HepG2 (cell line): ENCODE measurements around the gene OR2F2. TPM values are rescaled to one million over a fixed set of nuclear protein-coding genes. Genes with fewer than 3 reads are reported as not detected.

Source experiments
- ATF7-NPFF ChIP-seq: sonication (generic); formaldehyde crosslinking; IDR thresholded peaks from 2 replicates; pipeline ENCODE4 v1.8.1; 2023; ENCODE audit warnings: mild to moderate bottlenecking, low read depth, missing genetic modification reagents, moderate library complexity
- CCAR2 ChIP-seq: fragments of 200-400 bp; formaldehyde crosslinking; optimal IDR thresholded peaks from 2 replicates; pipeline ENCODE3; 2018; ENCODE audit warnings: low read depth, mild to moderate bottlenecking, low read length, moderate library complexity
- NBN ChIP-seq: fragments of 450-650 bp; conservative IDR thresholded peaks from 2 replicates; pipeline ENCODE4 v1.6.1; 2017
- ZNF225 ChIP-seq: sonication (generic); formaldehyde crosslinking; IDR thresholded peaks from 2 replicates; pipeline ENCODE4 v1.4.0; 2020; ENCODE audit warnings: mild to moderate bottlenecking, missing genetic modification reagents
- ZNF607 ChIP-seq: sonication (generic); formaldehyde crosslinking; IDR thresholded peaks from 2 replicates; pipeline ENCODE4 v1.5.1; 2020; ENCODE audit warnings: missing genetic modification reagents, mild to moderate bottlenecking, borderline replicate concordance
- polyA plus RNA-seq, 8 experiments: library from polyadenylated mRNA; depleted of rRNA in 3 of 8; stranded (reverse) in 7 of 8; unstranded in 1 of 8; fragments of >200 nt; fragmentation: Illumina TruSeq in 4 of 8; extraction: Trizol in 4 of 8; gene quantifications; 2 replicates each; pipeline versions ENCODE4 v1.2.1 to v1.2.3, GENCODE V29; 2011 to 2016; ENCODE audit warnings: low read depth in 4 of 8, missing spikeins in 1 of 8, mixed read lengths in 1 of 8; ENCODE audit not compliant: insufficient read depth in 1 of 8
- total RNA-seq, 5 experiments: library from RNA; depleted of rRNA; stranded (reverse); fragments of >200 nt; fragmentation: Illumina TruSeq; extraction: Trizol; gene quantifications; 2 replicates each; pipeline ENCODE4 v1.2.3, GENCODE V29; 2016; ENCODE audit warnings: low read depth in 1 of 5
- TF ChIP-seq, protein P1 (sequence below), 2 experiments: fragments of 450-650 bp in 1 of 2; sonication (generic) in 1 of 2; formaldehyde crosslinking in 1 of 2; IDR thresholded peaks; 2 replicates each; pipeline versions ENCODE4 v1.6.1 to v1.8.0; 2016 to 2022; ENCODE audit warnings: antibody characterized with exemption in 1 of 2, mild to moderate bottlenecking in 1 of 2, missing genetic modification reagents in 1 of 2
- TF ChIP-seq, protein P2 (sequence below): sonication (generic); formaldehyde crosslinking; IDR thresholded peaks from 2 replicates; pipeline ENCODE4 v1.5.1; 2020; ENCODE audit warnings: mild to moderate bottlenecking, missing genetic modification reagents, borderline replicate concordance
- TF ChIP-seq, protein P3 (sequence below): sonication (generic); formaldehyde crosslinking; IDR thresholded peaks from 2 replicates; pipeline ENCODE4 v1.4.0; 2020; ENCODE audit warnings: mild to moderate bottlenecking, missing genetic modification reagents

OR2F2 gene
- total and polyA plus RNA-seq, 2 of the 13 experiments (the other 11 are each of a cell fraction or from before 2014, with no cell fraction given), result 0.13 TPM; not detected in 1

DNA sequence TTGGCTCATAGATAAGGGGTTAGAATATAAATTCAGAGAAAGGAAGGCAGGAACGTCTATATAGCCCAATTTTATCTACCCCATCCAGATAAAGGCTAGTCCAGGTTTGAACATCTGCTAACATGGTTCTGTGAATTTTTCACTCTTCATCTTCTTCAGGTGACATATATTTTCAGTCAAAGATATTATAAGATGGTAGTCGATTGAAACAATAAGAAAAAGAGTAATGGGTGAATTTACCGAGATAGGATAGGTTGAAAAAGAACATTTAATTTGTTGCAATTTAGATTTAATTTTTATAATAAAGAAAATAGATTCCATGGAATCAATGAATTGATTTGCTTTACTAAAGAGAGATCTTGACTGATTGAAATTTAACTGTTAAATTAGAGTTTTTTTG is 19.5 kb downstream of the OR2F2 start, which contains the start of gene OR2F1 (continued):
- TF ChIP-seq, protein P1, sequence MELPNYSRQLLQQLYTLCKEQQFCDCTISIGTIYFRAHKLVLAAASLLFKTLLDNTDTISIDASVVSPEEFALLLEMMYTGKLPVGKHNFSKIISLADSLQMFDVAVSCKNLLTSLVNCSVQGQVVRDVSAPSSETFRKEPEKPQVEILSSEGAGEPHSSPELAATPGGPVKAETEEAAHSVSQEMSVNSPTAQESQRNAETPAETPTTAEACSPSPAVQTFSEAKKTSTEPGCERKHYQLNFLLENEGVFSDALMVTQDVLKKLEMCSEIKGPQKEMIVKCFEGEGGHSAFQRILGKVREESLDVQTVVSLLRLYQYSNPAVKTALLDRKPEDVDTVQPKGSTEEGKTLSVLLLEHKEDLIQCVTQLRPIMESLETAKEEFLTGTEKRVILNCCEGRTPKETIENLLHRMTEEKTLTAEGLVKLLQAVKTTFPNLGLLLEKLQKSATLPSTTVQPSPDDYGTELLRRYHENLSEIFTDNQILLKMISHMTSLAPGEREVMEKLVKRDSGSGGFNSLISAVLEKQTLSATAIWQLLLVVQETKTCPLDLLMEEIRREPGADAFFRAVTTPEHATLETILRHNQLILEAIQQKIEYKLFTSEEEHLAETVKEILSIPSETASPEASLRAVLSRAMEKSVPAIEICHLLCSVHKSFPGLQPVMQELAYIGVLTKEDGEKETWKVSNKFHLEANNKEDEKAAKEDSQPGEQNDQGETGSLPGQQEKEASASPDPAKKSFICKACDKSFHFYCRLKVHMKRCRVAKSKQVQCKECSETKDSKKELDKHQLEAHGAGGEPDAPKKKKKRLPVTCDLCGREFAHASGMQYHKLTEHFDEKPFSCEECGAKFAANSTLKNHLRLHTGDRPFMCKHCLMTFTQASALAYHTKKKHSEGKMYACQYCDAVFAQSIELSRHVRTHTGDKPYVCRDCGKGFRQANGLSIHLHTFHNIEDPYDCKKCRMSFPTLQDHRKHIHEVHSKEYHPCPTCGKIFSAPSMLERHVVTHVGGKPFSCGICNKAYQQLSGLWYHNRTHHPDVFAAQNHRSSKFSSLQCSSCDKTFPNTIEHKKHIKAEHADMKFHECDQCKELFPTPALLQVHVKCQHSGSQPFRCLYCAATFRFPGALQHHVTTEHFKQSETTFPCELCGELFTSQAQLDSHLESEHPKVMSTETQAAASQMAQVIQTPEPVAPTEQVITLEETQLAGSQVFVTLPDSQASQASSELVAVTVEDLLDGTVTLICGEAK (IDR thresholded peaks at IDR 0.05), result no peak
- TF ChIP-seq, protein P1 (CRISPR knock-in tag; IDR thresholded peaks at IDR 0.05), result no peak
- no peak for TF ChIP-seq NBN
- no peak for TF ChIP-seq CCAR2
- TF ChIP-seq ATF7-NPFF (CRISPR knock-in tag), result no peak
- TF ChIP-seq, protein P2, sequence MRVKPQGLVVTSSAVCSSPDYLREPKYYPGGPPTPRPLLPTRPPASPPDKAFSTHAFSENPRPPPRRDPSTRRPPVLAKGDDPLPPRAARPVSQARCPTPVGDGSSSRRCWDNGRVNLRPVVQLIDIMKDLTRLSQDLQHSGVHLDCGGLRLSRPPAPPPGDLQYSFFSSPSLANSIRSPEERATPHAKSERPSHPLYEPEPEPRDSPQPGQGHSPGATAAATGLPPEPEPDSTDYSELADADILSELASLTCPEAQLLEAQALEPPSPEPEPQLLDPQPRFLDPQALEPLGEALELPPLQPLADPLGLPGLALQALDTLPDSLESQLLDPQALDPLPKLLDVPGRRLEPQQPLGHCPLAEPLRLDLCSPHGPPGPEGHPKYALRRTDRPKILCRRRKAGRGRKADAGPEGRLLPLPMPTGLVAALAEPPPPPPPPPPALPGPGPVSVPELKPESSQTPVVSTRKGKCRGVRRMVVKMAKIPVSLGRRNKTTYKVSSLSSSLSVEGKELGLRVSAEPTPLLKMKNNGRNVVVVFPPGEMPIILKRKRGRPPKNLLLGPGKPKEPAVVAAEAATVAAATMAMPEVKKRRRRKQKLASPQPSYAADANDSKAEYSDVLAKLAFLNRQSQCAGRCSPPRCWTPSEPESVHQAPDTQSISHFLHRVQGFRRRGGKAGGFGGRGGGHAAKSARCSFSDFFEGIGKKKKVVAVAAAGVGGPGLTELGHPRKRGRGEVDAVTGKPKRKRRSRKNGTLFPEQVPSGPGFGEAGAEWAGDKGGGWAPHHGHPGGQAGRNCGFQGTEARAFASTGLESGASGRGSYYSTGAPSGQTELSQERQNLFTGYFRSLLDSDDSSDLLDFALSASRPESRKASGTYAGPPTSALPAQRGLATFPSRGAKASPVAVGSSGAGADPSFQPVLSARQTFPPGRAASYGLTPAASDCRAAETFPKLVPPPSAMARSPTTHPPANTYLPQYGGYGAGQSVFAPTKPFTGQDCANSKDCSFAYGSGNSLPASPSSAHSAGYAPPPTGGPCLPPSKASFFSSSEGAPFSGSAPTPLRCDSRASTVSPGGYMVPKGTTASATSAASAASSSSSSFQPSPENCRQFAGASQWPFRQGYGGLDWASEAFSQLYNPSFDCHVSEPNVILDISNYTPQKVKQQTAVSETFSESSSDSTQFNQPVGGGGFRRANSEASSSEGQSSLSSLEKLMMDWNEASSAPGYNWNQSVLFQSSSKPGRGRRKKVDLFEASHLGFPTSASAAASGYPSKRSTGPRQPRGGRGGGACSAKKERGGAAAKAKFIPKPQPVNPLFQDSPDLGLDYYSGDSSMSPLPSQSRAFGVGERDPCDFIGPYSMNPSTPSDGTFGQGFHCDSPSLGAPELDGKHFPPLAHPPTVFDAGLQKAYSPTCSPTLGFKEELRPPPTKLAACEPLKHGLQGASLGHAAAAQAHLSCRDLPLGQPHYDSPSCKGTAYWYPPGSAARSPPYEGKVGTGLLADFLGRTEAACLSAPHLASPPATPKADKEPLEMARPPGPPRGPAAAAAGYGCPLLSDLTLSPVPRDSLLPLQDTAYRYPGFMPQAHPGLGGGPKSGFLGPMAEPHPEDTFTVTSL (CRISPR knock-in tag), result no peak
- TF ChIP-seq ZNF607 (CRISPR knock-in tag), result no peak
- TF ChIP-seq, protein P3, sequence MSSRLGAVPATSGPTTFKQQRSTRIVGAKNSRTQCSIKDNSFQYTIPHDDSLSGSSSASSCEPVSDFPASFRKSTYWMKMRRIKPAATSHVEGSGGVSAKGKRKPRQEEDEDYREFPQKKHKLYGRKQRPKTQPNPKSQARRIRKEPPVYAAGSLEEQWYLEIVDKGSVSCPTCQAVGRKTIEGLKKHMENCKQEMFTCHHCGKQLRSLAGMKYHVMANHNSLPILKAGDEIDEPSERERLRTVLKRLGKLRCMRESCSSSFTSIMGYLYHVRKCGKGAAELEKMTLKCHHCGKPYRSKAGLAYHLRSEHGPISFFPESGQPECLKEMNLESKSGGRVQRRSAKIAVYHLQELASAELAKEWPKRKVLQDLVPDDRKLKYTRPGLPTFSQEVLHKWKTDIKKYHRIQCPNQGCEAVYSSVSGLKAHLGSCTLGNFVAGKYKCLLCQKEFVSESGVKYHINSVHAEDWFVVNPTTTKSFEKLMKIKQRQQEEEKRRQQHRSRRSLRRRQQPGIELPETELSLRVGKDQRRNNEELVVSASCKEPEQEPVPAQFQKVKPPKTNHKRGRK, result no peak
- no peak for TF ChIP-seq ZNF225 (CRISPR knock-in tag)
